A673 (cell line): ENCODE data around the gene IRAK3. TPM values are rescaled to one million over a fixed set of nuclear protein-coding genes. Genes with fewer than 3 reads are reported as not detected.

Source experiments
- BruUV-seq: library from RNA; stranded (reverse); fragments of 400-500 nt; replicated peaks from 2 replicates; lab custom pipeline; 2021; lab: Mats Ljungman, UMichigan
- CTCF ChIA-PET: fragments of 300-600 bp; sonication (Branson Sonifier 250); formaldehyde crosslinking; loops from one replicate; lab custom pipeline; 2022; ENCODE audit warnings: antibody characterized with exemption; lab: Charles Lee
- POLR2A ChIA-PET: fragments of 300-600 bp; sonication (Branson Sonifier 250); formaldehyde crosslinking; loops from one replicate; lab custom pipeline; 2022; ENCODE audit warnings: antibody characterized with exemption; ENCODE audit not compliant: low non-redundant PET; lab: Charles Lee
- DNase-seq: peaks from one replicate; pipeline ENCODE4 v3.0.0-alpha.2; 2015; ENCODE audit warnings: low spot score
- H3K27ac ChIP-seq: fragments of 200-600 bp; sonication (generic); 2 replicates; pipeline ENCODE4 v1.5.1; 2016; ENCODE audit warnings: mixed run types, low read depth, mild to moderate bottlenecking, mixed read lengths, antibody characterized with exemption, low read length; ENCODE audit not compliant: poor library complexity, severe bottlenecking
- H3K27me3 ChIP-seq: fragments of 200-600 bp; sonication (generic); replicated peaks from 2 replicates; pipeline ENCODE4 v1.6.1; 2017; ENCODE audit warnings: mixed run types, low read depth, mild to moderate bottlenecking, mixed read lengths, antibody characterized with exemption, low read length; ENCODE audit not compliant: insufficient read depth, poor library complexity
- H3K36me3 ChIP-seq: fragments of 200-600 bp; sonication (generic); 2 replicates; pipeline ENCODE4 v1.6.1; 2016; ENCODE audit warnings: mixed run types, mild to moderate bottlenecking, mixed read lengths, antibody characterized with exemption, low read length; ENCODE audit not compliant: insufficient read depth, poor library complexity, severe bottlenecking
- H3K4me1 ChIP-seq: fragments of 200-600 bp; sonication (generic); 2 replicates; pipeline ENCODE4 v1.6.1; 2017; ENCODE audit warnings: mixed run types, mild to moderate bottlenecking, mixed read lengths, antibody characterized with exemption, low read length; ENCODE audit not compliant: insufficient read depth, poor library complexity, severe bottlenecking
- H3K4me3 ChIP-seq: fragments of 200-600 bp; sonication (generic); 2 replicates; pipeline ENCODE4 v1.5.1; 2016; ENCODE audit warnings: low read depth, mixed run types, mild to moderate bottlenecking, mixed read lengths, low read length; ENCODE audit not compliant: poor library complexity, severe bottlenecking
- H3K9me3 ChIP-seq: fragments of 200-600 bp; sonication (generic); 2 replicates; pipeline ENCODE4 v1.6.1; 2016; ENCODE audit warnings: mixed run types, low read depth, mild to moderate bottlenecking, mixed read lengths, antibody characterized with exemption, low read length; ENCODE audit not compliant: poor library complexity, severe bottlenecking
- CTCF ChIP-seq: fragments of 300-800, 200-600 bp; sonication (generic); conservative IDR thresholded peaks from 2 replicates; pipeline ENCODE4 v1.5.1; 2017; ENCODE audit warnings: low read depth, mild to moderate bottlenecking, antibody characterized with exemption, low read length, moderate library complexity, mixed read lengths
- EZH2 ChIP-seq: fragments of 200-600 bp; sonication (generic); IDR thresholded peaks from 2 replicates; pipeline ENCODE4 v1.6.1; 2017; ENCODE audit warnings: borderline replicate concordance, low read depth, mild to moderate bottlenecking, mixed read lengths, antibody characterized with exemption, low read length; ENCODE audit not compliant: poor library complexity, severe bottlenecking
- intact Hi-C: fragments of 100-400 bp; cut with micrococcal nuclease; formaldehyde crosslinking; loops from one replicate; pipeline ENCODE4 v1.10.0; 2022; ENCODE audit not compliant: unreplicated experiment
- total RNA-seq: library from RNA; stranded (reverse); gene quantifications from 2 replicates; pipeline ENCODE4 v1.2.3, GENCODE V29; 2021

IRAK3 gene
- total RNA-seq, 1 experiment from 2014 or later = 0.19 TPM

GRCh38 chr12:66190519-66191370, 1.7 kb downstream of the IRAK3 start:
- intact Hi-C loops = no loop called here
- CTCF ChIA-PET = no interaction called here
- DNase-seq = no peak
- Histone ChIP-seq H3K4me1 (no peaks in the 10 kb centered on the region), H3K27ac (no peak overlapping the region), H3K27me3 (peaks cover 4% of the 10 kb centered on the region), H3K36me3 (no peaks in the 10 kb centered on the region), H3K4me3 (no peak overlapping the region), H3K9me3 (no peaks in the 10 kb centered on the region)
- TF ChIP-seq CTCF = no peak
- TF ChIP-seq EZH2 = no peak
- POLR2A ChIA-PET = no interaction called here
- no TSS peak for BruUV-seq

- TF ChIP-seq EZH2 (no peak), CTCF (no peak)
- Histone ChIP-seq H3K36me3 (no peaks in the 10 kb centered on the region), H3K27ac (no peak overlapping the region), H3K27me3 (peaks cover 4% of the 10 kb centered on the region), H3K4me1 (no peaks in the 10 kb centered on the region), H3K9me3 (no peaks in the 10 kb centered on the region), H3K4me3 (no peak overlapping the region)
- ChIA-PET POLR2A (no interaction called here), CTCF (no interaction called here)
- intact Hi-C loops = no loop called here
- no peak for DNase-seq
- no TSS peak for BruUV-seq
Measured at GRCh38 chr12:66191547-66192126, 2.6 kb downstream of the IRAK3 start.

- Histone ChIP-seq H3K4me3 (no peak overlapping the region), H3K36me3 (no peaks in the 10 kb centered on the region), H3K27me3 (peaks cover 4% of the 10 kb centered on the region), H3K9me3 (no peaks in the 10 kb centered on the region), H3K27ac (no peak overlapping the region), H3K4me1 (no peaks in the 10 kb centered on the region)
- ChIA-PET POLR2A (no interaction called here), CTCF (no interaction called here)
- DNase-seq = no peak
- BruUV-seq = no TSS peak
- intact Hi-C loops = no loop called here
- TF ChIP-seq EZH2 (no peak), CTCF (no peak)
Measured at GRCh38 chr12:66194122-66194521, 5.1 kb downstream of the IRAK3 start.
